ENCODE data around the gene ANKH. TPM values are rescaled to one million over a fixed set of nuclear protein-coding genes. Genes with fewer than 3 reads are reported as not detected.
A peak's percentile ranks its signal among the peaks of the same experiment; 100 is the strongest.
"Not testable (repeated sequence)": the region's sequence is repeated elsewhere in the genome, so short reads cannot be mapped to it uniquely, and the experiment has no call there.

ANKH gene
- total RNA-seq (2014; rRNA removed; shearing (Covaris generic)): 30.6 and 30.8 TPM in 2 replicates
- 17.3 and 33.5 TPM in 2 replicates for polyA plus RNA-seq (2014; cell fraction: nucleus; rRNA removed)

DNA sequence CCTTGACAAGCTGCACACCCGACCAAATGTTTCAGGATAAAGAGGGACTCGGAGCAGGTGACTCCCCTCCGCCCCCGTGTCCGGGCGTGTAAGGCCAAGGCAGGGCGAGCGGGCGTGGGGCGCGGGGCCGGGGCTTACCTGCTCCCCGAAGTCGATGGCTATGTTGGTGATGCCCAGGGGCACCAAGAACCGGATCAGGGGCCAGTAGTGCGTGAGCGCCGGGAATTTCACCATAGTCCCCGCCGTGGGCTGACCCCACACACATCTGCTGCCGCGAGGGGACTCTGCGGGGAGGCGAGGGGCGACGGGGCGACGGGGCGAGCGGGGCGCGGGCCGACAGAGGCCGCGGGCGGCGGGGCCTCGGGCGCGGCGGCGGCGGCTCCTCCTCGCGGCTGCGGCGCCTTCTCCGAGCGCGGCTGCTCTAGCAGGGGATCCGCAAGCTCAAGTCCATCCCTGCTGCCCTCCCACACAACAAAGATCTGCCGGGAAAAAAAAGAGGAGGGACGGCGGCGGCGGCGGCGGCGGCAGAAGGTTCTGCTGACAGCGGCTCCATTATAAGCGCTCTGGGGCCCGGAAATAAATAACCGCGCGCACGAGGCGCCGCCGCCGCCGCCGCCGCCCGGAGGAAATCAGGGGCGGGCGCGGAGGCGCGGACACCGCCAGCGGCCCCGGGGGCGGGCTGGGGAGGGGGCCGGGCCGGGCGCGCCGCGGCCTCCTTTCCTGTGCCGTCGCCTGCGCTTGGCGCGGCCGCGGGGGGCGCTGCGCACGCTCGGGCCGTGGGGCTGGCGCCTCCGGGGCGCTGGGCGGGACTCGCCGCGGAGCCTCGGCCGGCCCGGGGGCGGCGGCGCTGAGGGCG is at the start of gene ANKH:
TSS of gene ANKH (minus strand) at position 565 of the 856 bp plus-strand sequence. CDS start at position 234, 331 bp downstream.
- peak; percentile 72 for DNase-seq (ENCODE audit: extremely low read depth, low read depth)

DNA sequence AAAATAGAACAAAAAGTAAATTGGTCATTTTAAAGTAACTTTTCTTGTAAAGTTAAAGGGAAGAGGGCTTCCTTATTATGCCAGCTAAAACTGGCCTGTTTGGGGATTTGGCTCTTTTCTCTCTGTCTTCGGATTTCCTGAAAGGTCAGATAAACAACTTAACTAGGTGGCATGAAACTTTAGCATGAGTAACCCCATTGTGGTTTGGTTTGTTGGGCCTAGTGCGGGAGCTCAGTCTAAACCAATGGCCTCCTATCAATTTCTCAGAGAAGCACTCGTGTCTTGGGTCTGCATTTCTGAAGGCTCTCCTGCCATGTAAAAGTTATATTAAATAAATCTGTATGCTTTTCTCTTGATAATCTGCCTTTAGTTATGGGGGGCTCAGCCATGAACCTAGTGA is 48.5 kb upstream of the ANKH start:
- no peak for DNase-seq (ENCODE audit: extremely low read depth, low read depth)

DNA sequence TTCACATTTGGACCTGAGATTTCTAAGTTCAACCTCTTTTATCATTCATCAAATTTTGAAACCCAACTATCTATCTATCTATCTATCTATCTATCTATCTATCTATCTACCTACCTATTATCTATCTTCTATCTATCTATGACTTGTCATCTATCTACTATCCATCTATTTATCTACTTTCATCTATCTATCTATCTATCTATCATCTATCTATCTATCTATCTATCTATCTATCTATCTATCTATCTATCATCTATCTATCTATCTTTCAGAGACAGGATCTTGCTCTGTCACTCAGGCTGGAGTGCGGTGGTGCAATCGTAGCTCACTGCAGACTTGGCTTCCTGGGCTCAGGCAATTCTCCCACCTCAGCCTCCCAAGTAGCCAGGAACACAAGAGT is 47.5 kb upstream of the ANKH start:
- DNase-seq (ENCODE audit: extremely low read depth, low read depth): not testable (repeated sequence)

DNA sequence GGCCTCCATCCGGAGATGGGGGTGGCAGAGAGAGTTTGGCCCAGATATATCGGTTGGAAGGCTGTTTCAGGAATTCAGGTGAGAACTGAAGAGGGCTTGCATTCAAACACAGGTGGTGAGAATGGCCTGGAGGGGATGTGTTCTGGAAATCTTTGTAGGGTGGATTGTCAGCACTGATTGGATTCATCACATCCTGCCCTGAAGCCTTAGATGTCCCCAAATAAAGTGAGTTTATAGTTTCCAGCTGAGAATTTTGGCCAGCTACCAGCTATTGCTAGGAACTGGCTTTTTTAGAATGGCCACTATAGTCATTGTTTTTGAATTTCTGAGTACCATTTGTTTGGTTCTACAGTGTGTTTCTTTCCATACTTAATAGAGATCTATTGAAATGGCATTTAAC is 46.1 kb upstream of the ANKH start:
- no peak for DNase-seq (ENCODE audit: extremely low read depth, low read depth)

DNA sequence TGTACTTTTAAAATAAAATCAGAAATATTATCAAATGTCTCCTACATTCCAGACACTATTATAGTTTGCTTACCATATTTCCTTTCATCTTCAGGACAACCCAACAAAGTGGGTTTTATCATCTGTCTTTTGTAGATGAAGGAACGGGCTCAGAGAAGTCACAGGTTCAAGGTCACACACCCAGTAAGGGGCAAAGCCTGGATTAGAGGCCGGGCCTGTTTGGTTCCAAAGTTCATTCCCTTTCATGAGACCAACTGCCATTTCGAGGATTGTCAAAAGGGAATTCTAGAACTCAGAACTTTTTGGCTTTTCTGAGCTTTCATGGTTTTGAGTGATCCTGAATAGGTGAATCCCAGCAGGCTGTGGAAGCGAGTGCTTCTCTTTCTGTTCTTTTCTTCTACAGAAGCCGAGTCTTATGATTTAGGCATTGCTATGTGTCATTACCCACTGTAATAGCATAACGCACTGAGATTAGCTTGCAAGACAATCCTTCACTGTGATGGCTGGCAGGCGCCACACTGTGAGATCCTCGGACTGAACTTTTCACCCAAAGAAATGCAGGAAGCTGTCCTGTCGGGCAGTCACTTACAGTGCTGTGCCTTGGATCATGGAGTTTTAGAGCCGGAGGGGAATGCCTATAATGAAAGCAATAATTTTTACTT is 43.8 kb upstream of the ANKH start:
- no peak for DNase-seq (ENCODE audit: extremely low read depth, low read depth)

DNA sequence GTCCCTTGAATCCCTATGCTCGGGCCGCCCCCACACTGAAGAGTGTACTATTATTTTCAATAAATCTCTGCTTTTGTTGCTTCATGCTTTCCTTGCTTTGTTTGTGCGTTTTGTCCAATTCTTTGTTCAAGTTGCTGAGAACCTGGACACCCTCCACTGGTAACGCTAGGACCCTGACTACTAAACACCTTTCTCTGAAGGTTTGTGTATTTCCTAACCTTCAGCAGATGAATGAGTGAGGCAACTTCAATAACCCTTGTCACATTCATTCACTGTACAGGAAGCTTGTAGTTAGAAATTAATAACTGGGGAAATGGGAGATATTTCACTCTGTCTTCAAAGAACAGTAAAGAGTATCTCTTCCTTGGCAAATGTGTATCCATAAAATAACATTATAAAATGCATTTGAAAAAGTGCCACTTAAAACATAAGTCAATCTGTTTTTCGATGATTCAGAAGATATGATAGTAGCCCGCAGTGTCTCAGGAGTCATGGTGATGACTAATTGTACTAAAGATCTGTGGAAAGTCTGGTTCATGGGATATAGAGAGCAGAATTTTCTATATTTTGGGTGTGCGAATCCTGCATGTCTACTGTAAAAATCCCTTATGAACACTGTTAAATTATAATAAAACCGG is 43.2 kb upstream of the ANKH start:
- DNase-seq (ENCODE audit: extremely low read depth, low read depth): no peak

DNA sequence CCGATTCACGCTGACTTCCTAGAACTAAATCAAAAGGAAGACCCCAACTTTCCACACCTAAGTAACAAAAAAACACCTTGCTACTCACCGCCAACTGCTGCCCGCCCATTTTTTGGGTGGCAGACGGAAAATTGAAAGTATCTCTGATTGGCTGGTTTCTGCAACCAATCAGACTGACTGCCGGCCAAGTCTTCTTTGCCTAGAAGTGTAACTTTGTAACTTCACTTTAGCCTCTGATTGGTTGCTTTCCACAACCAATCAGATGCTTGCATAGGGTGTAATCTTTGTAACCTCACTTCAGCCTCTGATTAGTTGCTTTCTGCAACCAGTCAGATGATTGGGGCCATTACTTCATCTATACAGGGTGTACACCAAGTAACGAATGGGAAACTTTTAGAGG is 42.6 kb upstream of the ANKH start:
- DNase-seq (ENCODE audit: extremely low read depth, low read depth): no peak

DNA sequence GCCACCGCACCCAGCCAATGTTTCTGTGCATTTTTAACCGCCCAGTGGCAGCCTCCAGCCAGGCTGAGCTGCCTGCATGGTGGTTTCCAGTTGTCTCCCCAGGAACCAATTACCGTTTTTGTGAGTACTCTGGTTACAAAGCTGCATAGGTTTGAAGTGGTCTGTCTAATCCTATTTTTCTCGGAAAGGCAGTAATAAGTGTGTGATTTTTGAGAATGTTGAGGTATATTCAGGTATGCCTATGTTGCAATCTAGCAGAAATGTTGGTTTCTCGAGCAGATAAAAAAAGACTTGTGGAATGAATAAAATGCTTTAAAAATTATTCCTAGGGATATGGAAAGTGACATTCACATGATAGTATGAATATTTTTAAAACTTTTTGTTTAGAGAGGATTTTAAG is 41.5 kb upstream of the ANKH start:
- DNase-seq (ENCODE audit: extremely low read depth, low read depth): no peak

DNA sequence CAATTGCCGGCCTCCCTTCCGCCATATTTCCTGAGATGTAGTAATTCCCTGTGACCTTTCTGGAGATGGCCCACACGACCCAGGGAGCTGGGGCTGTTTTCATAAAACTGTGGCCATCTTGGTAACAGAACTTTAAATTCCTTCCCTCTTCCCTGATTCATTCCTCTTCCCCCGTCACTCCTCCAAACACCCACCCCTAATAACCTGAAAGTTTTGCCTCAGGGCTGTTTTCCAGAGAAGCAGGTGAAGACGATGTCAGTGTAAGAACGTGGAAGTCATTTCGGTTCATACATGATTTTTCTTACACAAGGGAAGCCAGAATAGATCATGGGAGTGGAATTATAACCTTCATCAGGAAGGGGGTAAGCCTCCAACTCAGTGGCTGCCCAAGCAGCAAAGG is 40.6 kb upstream of the ANKH start:
- no peak for DNase-seq (ENCODE audit: extremely low read depth, low read depth)

DNA sequence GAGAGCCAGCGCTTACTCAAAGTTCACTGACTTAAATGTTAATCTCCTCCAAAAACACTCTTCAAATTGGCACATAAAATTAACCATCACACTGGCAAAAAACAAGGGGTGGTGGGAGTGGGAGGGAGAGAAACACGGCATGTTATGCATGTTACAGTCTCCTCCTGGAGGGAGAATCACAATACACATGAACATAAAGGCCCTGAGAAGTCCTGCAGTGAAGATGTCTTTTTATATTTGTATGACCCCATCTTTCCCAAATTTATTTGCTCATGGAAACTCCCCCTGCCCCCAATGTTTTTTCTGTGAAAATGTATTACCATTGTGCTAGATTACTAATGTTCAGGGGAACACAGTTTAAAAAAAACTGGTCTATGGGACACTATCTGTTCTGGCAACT is 37.8 kb upstream of the ANKH start:
- DNase-seq (ENCODE audit: extremely low read depth, low read depth): no peak

DNA sequence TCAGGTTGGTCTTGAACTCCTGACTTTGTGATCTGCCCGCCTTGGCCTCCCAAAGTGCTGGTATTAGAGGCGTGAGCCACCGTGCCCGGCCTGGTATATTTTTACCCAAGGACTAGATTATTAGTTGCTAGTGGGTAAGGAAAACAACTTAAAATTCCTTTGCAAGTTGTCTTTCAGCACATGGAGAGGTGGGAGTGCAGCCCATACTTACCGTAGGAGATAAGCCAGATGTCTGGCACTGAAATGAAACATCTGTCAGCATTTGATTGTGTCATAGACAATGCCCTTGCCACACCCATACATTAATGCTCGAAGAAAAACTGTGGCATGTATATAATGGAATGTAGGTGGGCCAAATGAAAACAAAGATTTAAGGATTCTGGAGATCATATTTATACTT is 36.6 kb upstream of the ANKH start:
- no peak for DNase-seq (ENCODE audit: extremely low read depth, low read depth)

DNA sequence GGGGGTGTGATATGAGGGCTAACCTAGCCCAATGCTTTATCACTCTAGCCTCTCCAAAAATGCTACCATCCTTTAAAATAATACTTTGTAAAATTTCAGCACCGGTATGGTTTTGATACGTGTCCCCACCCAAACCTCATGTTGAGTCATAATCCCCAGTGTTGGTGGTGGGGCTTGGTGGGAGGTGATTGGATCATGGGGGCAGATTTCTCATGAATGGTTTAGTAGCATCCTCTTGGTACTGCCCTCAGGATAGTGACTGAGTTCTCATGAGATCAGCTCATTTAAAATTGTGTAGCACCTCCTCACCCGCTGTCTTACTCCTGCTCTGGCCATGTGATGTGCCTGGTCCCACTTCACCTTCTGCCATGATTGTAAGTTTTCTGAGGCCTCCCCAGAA is 35.0 kb upstream of the ANKH start:
- no peak for DNase-seq (ENCODE audit: extremely low read depth, low read depth)

DNA sequence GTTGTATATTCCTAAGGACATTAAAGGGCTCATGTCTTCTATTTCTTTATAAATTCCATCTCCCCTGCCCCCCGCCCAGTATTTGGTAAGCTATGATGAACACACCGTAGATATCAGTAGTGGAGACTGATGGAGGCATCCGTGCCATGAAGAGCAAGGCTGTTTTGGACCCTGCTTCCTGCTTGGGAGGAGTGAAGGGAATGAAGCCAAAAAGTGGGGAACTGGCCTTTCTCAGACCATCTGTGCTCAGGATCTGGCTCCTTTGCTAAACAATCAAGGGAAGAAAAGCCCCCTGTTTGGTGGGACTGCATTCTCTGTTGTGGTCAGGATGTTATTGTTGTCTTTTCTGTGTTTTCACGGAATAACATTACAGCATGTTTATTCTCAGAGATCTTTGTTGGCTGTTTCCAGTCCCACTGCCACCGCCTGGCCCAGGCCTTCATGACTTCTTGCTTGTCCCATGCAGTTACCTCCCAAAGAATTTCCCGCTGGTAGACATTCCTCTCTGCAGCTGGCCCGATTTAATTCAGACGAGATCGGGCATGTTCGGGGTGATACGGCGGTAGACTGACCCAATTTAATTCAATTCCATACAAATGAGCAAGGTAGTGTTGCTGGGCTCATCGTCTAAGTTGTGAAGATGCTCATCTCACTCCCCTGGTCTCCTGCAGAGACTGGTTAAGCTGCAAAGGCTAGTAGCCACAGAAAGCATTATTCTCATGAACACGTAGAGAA is 31.4 kb upstream of the ANKH start:
- DNase-seq (ENCODE audit: extremely low read depth, low read depth): no peak

DNA sequence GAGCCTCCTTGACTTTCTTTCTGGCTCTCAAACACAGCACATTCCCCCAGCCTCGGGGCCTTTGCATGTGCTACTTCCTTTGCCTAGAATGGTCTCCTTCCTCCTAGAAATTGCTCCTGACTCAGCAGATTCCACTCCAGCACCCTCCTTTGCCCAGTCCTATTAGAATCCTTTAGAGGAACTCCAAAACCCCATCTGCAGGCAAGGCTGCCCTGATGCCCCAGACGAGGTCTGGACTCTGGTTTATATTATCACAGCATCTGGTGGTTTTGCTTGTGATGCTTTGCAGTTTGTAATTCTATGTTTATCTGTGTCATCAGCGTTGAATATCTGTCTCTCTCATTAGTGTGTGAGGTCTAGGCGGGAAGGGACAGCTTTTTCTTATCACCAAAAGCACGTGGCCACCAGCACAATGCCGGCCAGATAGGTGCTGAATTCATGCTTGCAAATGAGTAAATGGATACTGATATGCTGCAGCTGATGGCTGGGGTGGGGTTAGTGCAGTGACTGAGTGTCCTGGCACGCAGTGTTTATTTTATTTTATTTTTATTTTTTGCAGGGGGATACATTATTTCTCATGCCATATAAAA is 30.0 kb upstream of the ANKH start:
- no peak for DNase-seq (ENCODE audit: extremely low read depth, low read depth)

DNA sequence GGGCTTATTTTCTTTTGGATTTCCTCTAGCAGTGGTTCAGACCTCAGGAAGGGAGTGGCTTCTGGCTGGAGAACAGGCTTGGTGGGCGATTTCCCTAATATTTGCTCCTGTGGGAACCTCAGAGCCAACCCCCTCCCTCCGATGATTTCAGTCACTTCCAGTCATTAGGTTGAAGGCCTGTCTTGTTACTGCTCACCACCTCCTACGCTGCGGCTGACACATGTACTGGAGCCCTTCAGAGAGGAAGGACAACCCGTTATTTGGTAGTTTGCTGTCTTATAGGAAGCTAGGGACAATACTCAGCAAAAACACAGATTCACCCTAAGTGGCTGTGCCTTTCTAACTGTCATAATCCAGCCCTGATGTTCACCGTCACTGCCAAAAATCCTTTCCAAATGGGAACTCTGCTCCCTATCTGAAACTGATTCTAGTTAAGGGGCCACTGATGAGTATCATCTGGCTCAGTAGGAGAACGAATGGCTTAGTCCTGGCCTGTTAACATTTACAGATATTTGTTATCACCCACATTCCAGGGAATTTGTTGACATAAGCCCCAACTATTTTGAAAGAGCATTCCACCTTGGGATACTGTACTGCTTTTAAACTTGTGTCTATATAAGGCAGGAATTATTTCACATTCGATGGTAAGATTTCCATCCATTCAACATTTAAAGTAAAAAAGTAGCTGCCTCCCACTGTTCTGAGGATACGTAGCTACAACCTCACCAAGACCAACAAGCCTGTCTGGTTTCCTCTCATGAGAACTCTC is 29.3 kb upstream of the ANKH start:
- no peak for DNase-seq (ENCODE audit: extremely low read depth, low read depth)

DNA sequence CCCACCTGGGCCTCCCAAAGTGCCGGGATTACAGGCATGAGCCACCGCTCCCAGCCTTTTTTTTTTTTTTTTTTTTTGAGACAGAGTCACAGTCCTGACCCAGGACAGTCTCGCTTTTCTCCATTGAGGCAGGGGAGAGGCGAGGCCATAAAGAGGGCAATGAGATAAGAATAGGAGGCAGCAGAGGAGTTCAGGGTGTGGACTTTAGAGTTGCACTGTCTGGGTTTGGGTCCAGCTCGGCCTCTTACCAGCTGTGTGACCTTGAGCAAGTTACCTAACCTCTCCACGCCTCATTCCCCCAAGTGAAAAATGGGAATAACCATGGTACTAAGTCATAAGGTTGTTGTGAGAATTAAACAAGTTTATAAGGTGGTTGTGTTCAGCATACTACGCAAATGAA is 24.6 kb upstream of the ANKH start:
- no peak for DNase-seq (ENCODE audit: extremely low read depth, low read depth)

DNA sequence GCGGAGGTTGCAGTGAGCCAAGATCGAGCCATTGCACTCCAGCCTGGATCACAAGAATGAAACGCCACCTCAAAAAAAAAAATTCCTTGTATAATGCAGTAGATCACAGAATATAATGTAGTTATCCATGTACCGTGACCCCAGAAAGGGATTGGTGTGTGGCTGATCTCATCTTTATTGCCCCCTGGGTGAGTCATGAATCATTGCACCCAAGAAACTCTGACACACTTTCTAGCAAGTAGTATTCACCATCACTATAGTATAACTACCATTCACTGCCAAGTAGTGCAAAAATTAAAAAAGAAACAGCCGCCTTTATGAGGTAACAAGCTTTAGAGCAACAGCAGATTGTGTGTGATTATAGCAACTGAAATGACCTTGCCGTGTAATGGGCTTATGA is 23.7 kb upstream of the ANKH start:
- no peak for DNase-seq (ENCODE audit: extremely low read depth, low read depth)

DNA sequence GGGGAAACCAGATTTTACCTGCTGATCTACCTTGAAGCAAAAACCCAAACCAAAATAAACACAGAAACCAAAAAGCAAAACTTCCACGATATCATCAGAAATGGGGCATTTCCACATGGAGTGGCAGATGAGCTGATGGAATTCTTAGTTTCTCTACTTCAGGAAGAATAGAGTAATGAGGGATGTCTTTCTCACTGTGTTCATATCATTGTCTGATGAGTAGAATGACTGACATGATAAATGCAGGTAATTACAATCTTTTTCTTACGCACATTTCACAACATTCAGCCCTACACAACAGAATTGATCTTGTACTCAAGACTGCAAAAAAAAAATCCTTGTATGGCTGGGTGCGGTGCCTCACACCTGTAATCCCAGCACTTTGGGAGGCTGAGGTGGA is 23.2 kb upstream of the ANKH start:
- DNase-seq (ENCODE audit: extremely low read depth, low read depth): no peak

DNA sequence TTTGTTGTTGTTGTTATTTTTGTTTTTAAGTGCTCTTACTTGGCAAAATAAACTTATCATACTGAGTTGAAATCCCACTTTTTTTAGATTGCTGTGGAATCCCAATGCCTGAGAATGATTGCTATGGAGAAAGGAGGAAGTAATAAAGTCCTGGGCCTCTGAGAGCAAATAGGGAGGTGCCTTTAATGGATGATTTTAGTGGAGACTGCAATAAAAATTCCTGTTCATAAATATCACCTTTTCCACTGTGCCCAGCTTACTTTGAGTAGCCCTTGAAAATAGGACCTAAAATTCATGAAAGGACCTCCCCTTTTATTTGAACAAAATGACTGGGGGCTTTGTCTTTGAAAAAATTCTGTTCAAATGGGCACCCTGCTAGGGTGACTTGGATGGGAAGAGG is 21.8 kb upstream of the ANKH start:
- no peak for DNase-seq (ENCODE audit: extremely low read depth, low read depth)

DNA sequence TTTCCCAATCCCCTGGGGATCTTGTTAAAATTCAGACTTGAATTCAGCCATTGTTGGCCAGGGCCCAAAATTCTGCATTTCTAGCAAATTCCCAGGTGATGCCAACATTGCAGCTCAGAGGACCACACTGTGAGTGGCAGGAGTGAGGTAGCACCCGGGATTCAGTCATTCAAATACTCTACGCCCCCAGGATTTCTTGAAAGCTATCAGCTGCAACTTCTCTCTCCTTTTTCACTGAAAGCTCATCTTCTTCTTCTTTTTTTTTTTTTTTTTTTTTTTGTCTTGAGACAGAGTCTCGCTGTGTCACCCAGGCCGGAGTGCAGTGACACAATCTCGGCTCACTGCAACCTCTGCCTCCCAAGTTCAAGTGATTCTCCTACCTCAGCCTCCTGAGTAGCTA is 19.3 kb upstream of the ANKH start:
- no peak for DNase-seq (ENCODE audit: extremely low read depth, low read depth)
